Activated CD4-positive, alpha-beta T cell treated with anti-CD3 and anti-CD28 coated beads, Interleukin-2, amount 10 ng/mL, durations not matched to agents 7 days and 5 days (primary cell): ENCODE measurements around the gene NUTM2A. TPM values are rescaled to one million over a fixed set of nuclear protein-coding genes. Genes with fewer than 3 reads are reported as not detected.
"Not testable (repeated sequence)": the region's sequence is repeated elsewhere in the genome, so short reads cannot be mapped to it uniquely, and the experiment has no call there.

Source experiments
- CTCF ChIA-PET: fragments of 350-600 bp; sonication (Branson Sonifier 250); formaldehyde crosslinking; loops from one replicate; lab custom pipeline; 2021; ENCODE audit warnings: antibody characterized with exemption; lab: Charles Lee
- POLR2A ChIA-PET: fragments of 350-600 bp; sonication (Branson Sonifier 250); formaldehyde crosslinking; loops from one replicate; lab custom pipeline; 2021; ENCODE audit warnings: antibody characterized with exemption; lab: Charles Lee
- DNase-seq: peaks from one replicate; pipeline ENCODE4 v3.0.0-alpha.2; 2020
- H3K27ac Mint-ChIP-seq: one replicate; pipeline ENCODE4 v1.8.0; 2021; ENCODE audit warnings: mild to moderate bottlenecking, moderate library complexity, mixed read lengths
- H3K27me3 Mint-ChIP-seq: one replicate; pipeline ENCODE4 v1.8.0; 2021; ENCODE audit warnings: mixed read lengths
- H3K36me3 Mint-ChIP-seq: one replicate; pipeline ENCODE4 v1.8.0; 2021; ENCODE audit warnings: low read depth, mixed read lengths
- H3K4me1 Mint-ChIP-seq: one replicate; pipeline ENCODE4 v1.8.0; 2021; ENCODE audit warnings: mixed read lengths
- H3K4me3 Mint-ChIP-seq: one replicate; pipeline ENCODE4 v1.8.0; 2021; ENCODE audit warnings: mild to moderate bottlenecking, moderate library complexity, mixed read lengths
- H3K9me3 Mint-ChIP-seq: one replicate; pipeline ENCODE4 v1.8.0; 2021; ENCODE audit warnings: mixed read lengths
- total RNA-seq, 2 experiments: library from RNA; stranded (reverse); gene quantifications; one replicate each; pipeline ENCODE4 v1.2.3, GENCODE V29; 2021

Gene NUTM2A
- total RNA-seq, 2 experiments from 2014 or later, result 0.75 to 0.89 TPM

DNA sequence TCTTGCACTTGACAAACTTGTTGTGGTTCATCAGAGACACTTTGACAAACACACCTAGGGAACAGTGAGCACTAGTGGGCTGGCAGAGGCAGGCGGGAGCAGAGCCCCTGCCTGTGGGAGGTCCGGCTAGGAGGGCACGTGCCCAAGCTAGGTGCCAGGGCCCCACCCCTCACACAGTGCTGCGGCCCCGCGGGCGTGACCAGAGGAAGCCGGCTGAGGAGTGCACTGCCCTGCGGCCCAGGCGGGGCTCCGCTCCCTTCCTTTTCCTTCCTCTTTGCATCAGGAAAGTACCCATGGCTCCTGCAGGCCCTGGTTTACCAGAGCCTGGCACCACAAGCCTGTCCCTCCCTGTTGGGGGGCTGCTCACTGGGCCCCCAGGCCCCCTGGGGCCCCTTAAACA lies 9.1 kb upstream of the NUTM2A start:
- CTCF ChIA-PET, H3K27me3 Mint-ChIP-seq, DNase-seq: not testable (repeated sequence)

DNA sequence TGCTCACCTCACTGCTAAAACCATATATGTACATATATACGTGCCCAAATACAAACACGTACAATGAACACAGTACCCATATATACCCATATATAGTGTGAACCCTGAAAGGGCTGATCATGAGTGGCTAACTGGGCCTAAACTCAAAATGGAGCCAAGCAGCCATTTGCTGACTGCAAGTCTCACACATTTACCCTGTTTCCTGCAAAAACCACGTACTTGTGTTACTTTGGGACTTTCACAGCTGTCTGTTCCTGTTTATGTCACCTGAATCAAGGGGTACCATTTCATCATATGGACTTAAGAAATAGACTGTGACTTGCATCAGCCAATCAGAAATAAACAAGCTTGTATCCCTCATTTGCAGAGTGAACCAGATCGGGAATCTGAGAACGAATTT lies 5.9 kb upstream of the NUTM2A start:
- CTCF ChIA-PET, POLR2A ChIA-PET, DNase-seq, H3K27ac Mint-ChIP-seq, H3K27me3 Mint-ChIP-seq, H3K4me3 Mint-ChIP-seq, H3K36me3 Mint-ChIP-seq, H3K9me3 Mint-ChIP-seq: not testable (repeated sequence)
- H3K4me1 Mint-ChIP-seq, result peaks cover 13% of the 10 kb centered on the region

More for the DNA sequence above, 9.1 kb upstream of the NUTM2A start:
- H3K9me3 Mint-ChIP-seq, H3K4me3 Mint-ChIP-seq, H3K27ac Mint-ChIP-seq, H3K36me3 Mint-ChIP-seq, POLR2A ChIA-PET: not testable (repeated sequence)
- peaks cover 28% of the 10 kb centered on the region for H3K4me1 Mint-ChIP-seq

DNA sequence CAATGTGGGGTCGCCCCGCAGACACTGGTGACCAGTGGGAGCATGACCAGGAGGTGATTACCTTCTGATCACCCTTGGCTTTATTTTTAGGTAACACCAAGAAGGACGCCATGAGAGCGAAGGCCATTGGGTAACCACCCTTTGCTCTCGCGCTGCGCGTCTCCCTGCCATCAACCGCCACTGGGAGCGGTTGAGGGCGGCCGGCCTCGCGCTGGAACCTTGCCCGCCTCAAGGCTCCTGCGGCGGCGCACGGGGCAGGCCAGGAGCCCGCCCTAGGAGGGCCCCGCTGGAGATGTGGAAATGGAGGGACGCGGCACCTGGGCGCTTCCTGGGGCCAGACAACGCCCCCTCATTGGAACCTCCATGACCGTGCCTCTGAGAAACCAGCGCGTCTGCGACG lies 2.5 kb upstream of the NUTM2A start:
- DNase-seq, H3K27me3 Mint-ChIP-seq, H3K9me3 Mint-ChIP-seq, H3K4me1 Mint-ChIP-seq, H3K27ac Mint-ChIP-seq, CTCF ChIA-PET, POLR2A ChIA-PET, H3K36me3 Mint-ChIP-seq, H3K4me3 Mint-ChIP-seq: not testable (repeated sequence)

GRCh38 chr10:87228247-87228646 lies 3.0 kb downstream of the NUTM2A start:
- POLR2A ChIA-PET, H3K4me1 Mint-ChIP-seq, H3K36me3 Mint-ChIP-seq, DNase-seq, CTCF ChIA-PET, H3K27ac Mint-ChIP-seq, H3K9me3 Mint-ChIP-seq, H3K27me3 Mint-ChIP-seq, H3K4me3 Mint-ChIP-seq: not testable (repeated sequence)

DNA sequence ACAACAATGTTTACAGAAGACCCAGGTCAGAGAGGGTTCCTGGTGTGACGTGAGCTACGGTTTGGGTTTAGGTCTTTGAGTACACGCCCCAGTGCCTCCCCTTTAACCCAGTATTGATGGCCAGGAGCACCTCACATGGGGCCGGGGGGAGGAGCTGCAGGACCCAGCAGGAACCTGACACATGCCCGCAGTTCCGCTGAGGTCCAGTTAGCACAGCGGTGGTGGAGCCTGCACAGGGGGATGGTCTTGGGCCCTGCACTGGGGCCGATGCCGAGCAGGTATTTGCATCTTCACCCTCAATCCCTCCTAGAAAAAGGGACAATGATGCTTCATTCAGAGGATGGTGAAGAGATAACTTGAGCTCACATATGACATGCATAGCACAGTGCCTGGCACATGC lies 4.0 kb downstream of the NUTM2A start:
- H3K4me1 Mint-ChIP-seq, POLR2A ChIA-PET, CTCF ChIA-PET, H3K27me3 Mint-ChIP-seq, H3K9me3 Mint-ChIP-seq, H3K36me3 Mint-ChIP-seq, H3K4me3 Mint-ChIP-seq, H3K27ac Mint-ChIP-seq, DNase-seq: not testable (repeated sequence)

- CTCF ChIA-PET, H3K4me3 Mint-ChIP-seq, H3K4me1 Mint-ChIP-seq, H3K9me3 Mint-ChIP-seq, H3K27ac Mint-ChIP-seq, DNase-seq, H3K27me3 Mint-ChIP-seq, POLR2A ChIA-PET, H3K36me3 Mint-ChIP-seq: not testable (repeated sequence)
Measured at GRCh38 chr10:87234854-87235253, 9.6 kb downstream of the NUTM2A start.

GRCh38 chr10:87237244-87237643 lies 12.0 kb downstream of the NUTM2A start:
- POLR2A ChIA-PET, result not testable (repeated sequence)
- CTCF ChIA-PET, result interaction anchor here (0.6 kb wide), 1 partner anchor 517 kb away, joined by 4 read pairs; no protein-coding TSS in a partner anchor

DNA sequence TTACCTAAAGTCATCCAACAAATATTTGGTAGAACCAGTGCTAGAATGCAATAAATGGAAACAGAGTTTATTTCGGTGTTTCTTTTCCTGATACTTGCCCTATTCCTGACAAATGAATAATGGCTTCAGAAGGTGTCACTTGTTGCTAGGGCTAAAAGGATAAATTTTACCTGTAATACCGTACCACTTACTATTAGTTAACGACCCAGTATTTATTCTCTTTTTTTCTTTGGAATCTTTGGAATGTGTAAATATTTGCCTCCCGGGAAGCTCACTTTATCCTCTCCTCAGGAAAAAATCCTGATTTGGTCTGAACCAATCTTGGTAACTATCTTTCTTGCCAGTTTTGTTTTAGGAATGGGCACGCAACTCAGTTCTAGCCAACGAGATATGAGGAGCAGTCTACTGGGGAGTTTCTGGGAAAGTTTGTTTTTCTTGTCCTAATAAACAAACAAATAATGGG lies 14.1 kb downstream of the NUTM2A start:
- H3K36me3 Mint-ChIP-seq, CTCF ChIA-PET, H3K4me1 Mint-ChIP-seq, DNase-seq, H3K4me3 Mint-ChIP-seq, H3K9me3 Mint-ChIP-seq, H3K27me3 Mint-ChIP-seq, POLR2A ChIA-PET, H3K27ac Mint-ChIP-seq: not testable (repeated sequence)

More at GRCh38 chr10:87237244-87237643, 12.0 kb downstream of the NUTM2A start:
- H3K27ac Mint-ChIP-seq, H3K27me3 Mint-ChIP-seq, H3K4me1 Mint-ChIP-seq, DNase-seq, H3K4me3 Mint-ChIP-seq, H3K36me3 Mint-ChIP-seq, H3K9me3 Mint-ChIP-seq: not testable (repeated sequence)

DNA sequence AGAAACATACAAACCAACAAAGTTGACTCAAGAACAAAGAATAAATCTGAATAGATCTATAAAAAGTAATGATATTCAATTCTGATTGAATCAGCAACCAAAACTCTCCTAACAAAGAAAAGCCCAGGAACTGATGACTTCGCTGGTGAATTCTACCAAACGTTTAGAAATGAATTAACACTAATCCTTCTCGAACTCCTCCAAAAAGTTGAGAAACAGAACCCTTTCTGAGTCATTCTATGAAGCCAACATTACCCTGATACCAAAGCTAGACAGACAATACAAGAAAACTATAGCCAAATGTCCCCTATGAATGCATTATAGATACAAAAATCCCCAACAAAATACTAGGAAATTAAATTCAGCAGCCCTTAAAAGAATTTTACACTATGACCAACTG lies 16.9 kb downstream of the NUTM2A start:
- H3K36me3 Mint-ChIP-seq, DNase-seq, CTCF ChIA-PET, H3K4me3 Mint-ChIP-seq, H3K9me3 Mint-ChIP-seq, H3K4me1 Mint-ChIP-seq, H3K27ac Mint-ChIP-seq, POLR2A ChIA-PET, H3K27me3 Mint-ChIP-seq: not testable (repeated sequence)

GRCh38 chr10:87247335-87247734 lies 22.1 kb downstream of the NUTM2A start:
- H3K36me3 Mint-ChIP-seq, CTCF ChIA-PET, DNase-seq, H3K27ac Mint-ChIP-seq, H3K4me3 Mint-ChIP-seq, H3K9me3 Mint-ChIP-seq, H3K27me3 Mint-ChIP-seq, POLR2A ChIA-PET, H3K4me1 Mint-ChIP-seq: not testable (repeated sequence)

GRCh38 chr10:87248818-87249353 lies 23.6 kb downstream of the NUTM2A start:
- H3K4me3 Mint-ChIP-seq, H3K36me3 Mint-ChIP-seq, H3K9me3 Mint-ChIP-seq, POLR2A ChIA-PET, H3K27me3 Mint-ChIP-seq, H3K4me1 Mint-ChIP-seq, H3K27ac Mint-ChIP-seq, DNase-seq: not testable (repeated sequence)
- CTCF ChIA-PET, result interaction anchor here (0.6 kb wide), 1 partner anchor 42 kb away, joined by 5 read pairs; no protein-coding TSS in a partner anchor

DNA sequence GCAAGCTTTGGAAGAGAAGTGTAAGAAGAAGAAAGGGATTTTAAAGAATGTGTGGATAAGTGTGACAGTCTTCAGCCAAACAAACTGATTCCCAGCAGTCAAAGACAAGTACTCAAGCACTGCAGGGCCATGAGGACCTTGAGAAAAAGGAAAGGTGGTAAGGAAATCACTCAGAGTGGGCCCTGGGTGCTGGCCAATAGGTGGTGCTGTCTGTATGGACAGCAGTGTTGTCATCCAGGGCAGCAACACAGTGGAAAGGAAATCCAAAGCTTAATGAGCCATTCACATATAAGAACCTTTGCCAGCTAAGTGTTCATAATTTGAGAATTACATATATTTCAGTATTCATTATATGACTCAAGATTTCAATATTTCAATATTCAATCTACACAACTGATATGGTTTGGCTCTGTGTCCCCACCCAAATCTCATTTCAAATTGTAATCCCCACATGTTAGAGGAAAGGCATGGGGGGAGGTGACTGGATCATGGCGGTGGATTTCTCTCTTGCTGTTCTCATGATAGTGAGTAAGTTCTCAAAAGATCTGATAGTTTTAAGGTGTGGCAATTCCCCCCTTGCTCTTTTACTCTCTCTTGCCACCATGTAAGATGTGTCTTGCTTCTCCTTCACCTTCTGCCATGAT lies 55.6 kb downstream of the NUTM2A start:
- H3K36me3 Mint-ChIP-seq, H3K27ac Mint-ChIP-seq, H3K27me3 Mint-ChIP-seq, POLR2A ChIA-PET, H3K9me3 Mint-ChIP-seq, DNase-seq, H3K4me1 Mint-ChIP-seq, CTCF ChIA-PET, H3K4me3 Mint-ChIP-seq: not testable (repeated sequence)
